HPDE6-E6E7 (cell line): ENCODE data around the gene MEIS1.

Source experiments
- DNase-seq: peaks from one replicate; pipeline ENCODE4 v3.0.0; 2011; ENCODE audit warnings: missing footprints; ENCODE audit errors: extremely low spot score

Gene MEIS1

GRCh38 chr2:66506265-66506664, 71.3 kb downstream of the MEIS1 start:
- no peak for DNase-seq

GRCh38 chr2:66507673-66508201, 72.8 kb downstream of the MEIS1 start:
- no peak for DNase-seq

GRCh38 chr2:66508484-66509071, 73.7 kb downstream of the MEIS1 start:
- no peak for DNase-seq

- no peak for DNase-seq
These were observed 74.4 kb downstream of the MEIS1 start for GRCh38 chr2:66509326-66509811.

- DNase-seq: no peak
These were observed 77.7 kb downstream of the MEIS1 start for GRCh38 chr2:66512626-66513025.

GRCh38 chr2:66515743-66516142, 80.8 kb downstream of the MEIS1 start:
- DNase-seq: no peak

GRCh38 chr2:66516499-66516898, 81.6 kb downstream of the MEIS1 start:
- no peak for DNase-seq

GRCh38 chr2:66517772-66518171, 82.8 kb downstream of the MEIS1 start:
- no peak for DNase-seq

GRCh38 chr2:66519264-66519843, 84.4 kb downstream of the MEIS1 start:
- DNase-seq: no peak

- no peak for DNase-seq
These were observed 86.5 kb downstream of the MEIS1 start for GRCh38 chr2:66521291-66521922.

GRCh38 chr2:66522611-66523376, 87.9 kb downstream of the MEIS1 start:
- no peak for DNase-seq

GRCh38 chr2:66523377-66523969, 88.5 kb downstream of the MEIS1 start:
- DNase-seq: no peak

GRCh38 chr2:66523990-66524389, 89.1 kb downstream of the MEIS1 start:
- no peak for DNase-seq

GRCh38 chr2:66525606-66526005, 90.7 kb downstream of the MEIS1 start:
- DNase-seq: no peak

GRCh38 chr2:66526180-66526579, 91.3 kb downstream of the MEIS1 start:
- DNase-seq: no peak

- no peak for DNase-seq
These were observed 94.2 kb downstream of the MEIS1 start for GRCh38 chr2:66528974-66529724.

- no peak for DNase-seq
These were observed 95.7 kb downstream of the MEIS1 start for GRCh38 chr2:66530651-66531050.

GRCh38 chr2:66531155-66531554, 96.2 kb downstream of the MEIS1 start:
- no peak for DNase-seq

GRCh38 chr2:66531567-66531966, 96.6 kb downstream of the MEIS1 start:
- no peak for DNase-seq

- DNase-seq: no peak
These were observed 98.3 kb downstream of the MEIS1 start for GRCh38 chr2:66532972-66533868.
